Keratinocyte (primary cell): ENCODE results near the gene S100A2.

Experiments
- EZH2 ChIP-seq: IDR thresholded peaks from one replicate; pipeline ENCODE4 v1.6.1; 2012; ENCODE audit warnings: inconsistent platforms, mild to moderate bottlenecking, low read length, moderate library complexity
- TF ChIP-seq, protein P1 (sequence below), 3 experiments: IDR thresholded peaks in 1 of 3; conservative IDR thresholded peaks in 1 of 3; optimal IDR thresholded peaks in 1 of 3; 2 replicates in 2 of 3; 3 replicates in 1 of 3; pipeline versions ENCODE3 to v1.5.1; 2011; ENCODE audit warnings: low read length in 3 of 3, mild to moderate bottlenecking in 3 of 3, moderate library complexity in 2 of 3, control low read depth in 1 of 3, inconsistent platforms in 1 of 3; ENCODE audit not compliant: insufficient read depth in 2 of 3; ENCODE audit errors: extremely low read depth in 1 of 3

DNA sequence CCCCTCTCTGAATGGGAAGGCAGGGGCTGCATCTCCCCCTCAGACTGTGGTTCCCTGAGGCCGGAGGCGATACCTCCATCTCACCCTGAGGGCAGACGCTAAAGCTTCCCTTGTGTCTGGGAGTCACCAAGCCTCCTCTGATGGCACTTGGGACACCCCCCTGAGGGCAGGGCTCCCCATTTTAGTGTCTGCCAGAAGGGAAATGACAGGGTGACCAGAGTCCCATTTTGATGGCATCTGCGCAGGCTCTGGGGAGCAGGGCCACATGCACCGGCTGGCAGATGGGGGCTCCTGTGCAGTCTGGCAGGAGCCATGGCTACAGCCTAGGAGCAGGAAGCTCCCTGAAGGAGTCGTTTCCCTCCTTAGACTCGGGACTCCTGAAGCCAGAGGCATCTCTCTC, 1.7 kb downstream of the S100A2 start:
- TF ChIP-seq EZH2 = no peak
- TF ChIP-seq, protein P1, sequence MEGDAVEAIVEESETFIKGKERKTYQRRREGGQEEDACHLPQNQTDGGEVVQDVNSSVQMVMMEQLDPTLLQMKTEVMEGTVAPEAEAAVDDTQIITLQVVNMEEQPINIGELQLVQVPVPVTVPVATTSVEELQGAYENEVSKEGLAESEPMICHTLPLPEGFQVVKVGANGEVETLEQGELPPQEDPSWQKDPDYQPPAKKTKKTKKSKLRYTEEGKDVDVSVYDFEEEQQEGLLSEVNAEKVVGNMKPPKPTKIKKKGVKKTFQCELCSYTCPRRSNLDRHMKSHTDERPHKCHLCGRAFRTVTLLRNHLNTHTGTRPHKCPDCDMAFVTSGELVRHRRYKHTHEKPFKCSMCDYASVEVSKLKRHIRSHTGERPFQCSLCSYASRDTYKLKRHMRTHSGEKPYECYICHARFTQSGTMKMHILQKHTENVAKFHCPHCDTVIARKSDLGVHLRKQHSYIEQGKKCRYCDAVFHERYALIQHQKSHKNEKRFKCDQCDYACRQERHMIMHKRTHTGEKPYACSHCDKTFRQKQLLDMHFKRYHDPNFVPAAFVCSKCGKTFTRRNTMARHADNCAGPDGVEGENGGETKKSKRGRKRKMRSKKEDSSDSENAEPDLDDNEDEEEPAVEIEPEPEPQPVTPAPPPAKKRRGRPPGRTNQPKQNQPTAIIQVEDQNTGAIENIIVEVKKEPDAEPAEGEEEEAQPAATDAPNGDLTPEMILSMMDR (optimal IDR thresholded peaks at IDR 0.05 in 1 of 3, IDR thresholded peaks at IDR 0.05 in 1 of 3, conservative IDR thresholded peaks at IDR 0.05 in 1 of 3; ENCODE audit: extremely low read depth in 1 of 3, insufficient read depth in 2 of 3, low read length in 3 of 3) = no peak
